K562 (cell line): Measurements from ENCODE around the gene PSMC6. TPM values are rescaled to one million over a fixed set of nuclear protein-coding genes. Genes with fewer than 3 reads are reported as not detected.

Experiments
- CC2D1A ChIP-seq: fragments of 450-650 bp; IDR thresholded peaks from 2 replicates; pipeline ENCODE4 v1.6.1; 2017; ENCODE audit warnings: mild to moderate bottlenecking
- CEBPB ChIP-seq: fragments of 450-650 bp; IDR thresholded peaks from 2 replicates; pipeline ENCODE4 v1.6.1; 2016; ENCODE audit warnings: missing genetic modification characterization, missing compliant biosample characterization
- ELF4 ChIP-seq: fragments of 450-650 bp; formaldehyde crosslinking; IDR thresholded peaks from 2 replicates; pipeline ENCODE4 v1.4.0; 2022; ENCODE audit warnings: missing genetic modification characterization
- EP400 ChIP-seq: fragments of 450-650 bp; IDR thresholded peaks from 2 replicates; pipeline ENCODE4 v1.6.1; 2017; ENCODE audit warnings: antibody characterized with exemption, mild to moderate bottlenecking, moderate library complexity
- EWSR1 ChIP-seq: fragments of 450-650 bp; IDR thresholded peaks from 2 replicates; pipeline ENCODE4 v1.6.1; 2018; ENCODE audit warnings: borderline replicate concordance, mild to moderate bottlenecking, low read depth, moderate library complexity; ENCODE audit not compliant: partially characterized antibody
- EZH2 ChIP-seq: IDR thresholded peaks from 2 replicates; pipeline ENCODE4 v1.6.1; 2012; ENCODE audit warnings: low read depth, mild to moderate bottlenecking, inconsistent platforms, low read length, borderline replicate concordance
- GATAD2B ChIP-seq: fragments of 450-650 bp; IDR thresholded peaks from 2 replicates; pipeline ENCODE4 v1.6.1; 2017; ENCODE audit warnings: mild to moderate bottlenecking, borderline replicate concordance
- HDAC6 ChIP-seq: IDR thresholded peaks from 2 replicates; pipeline ENCODE4 v1.6.1; 2012; ENCODE audit warnings: low read depth, mild to moderate bottlenecking, control low read depth, inconsistent platforms, low read length, moderate library complexity
- JUND ChIP-seq, 2 experiments: IDR thresholded peaks; 2 replicates in 1 of 2; 3 replicates in 1 of 2; pipeline ENCODE4 v1.6.1; 2011; ENCODE audit warnings: borderline replicate concordance in 2 of 2, low read depth in 2 of 2, low read length in 2 of 2, improper control_type of control experiment in 1 of 2, missing biosample characterization in 1 of 2, missing genetic modification characterization in 1 of 2, missing genetic modification reagents in 1 of 2
- L3MBTL2 ChIP-seq: fragments of 450-650 bp; IDR thresholded peaks from 2 replicates; pipeline ENCODE4 v1.6.1; 2016; ENCODE audit warnings: mild to moderate bottlenecking, moderate library complexity
- PHF8 ChIP-seq: fragments of 200-600 bp; sonication (generic); IDR thresholded peaks from 2 replicates; pipeline ENCODE4 v1.6.1; 2012; ENCODE audit warnings: mixed run types, mild to moderate bottlenecking, inconsistent platforms, low read length, moderate library complexity, borderline replicate concordance
- POLR2H ChIP-seq: IDR thresholded peaks from 2 replicates; pipeline ENCODE4 v1.6.1; 2016; ENCODE audit warnings: missing genetic modification characterization, low read depth, mild to moderate bottlenecking, control low read depth, missing compliant biosample characterization, moderate library complexity
- RBM17 ChIP-seq: fragments of 200-400 bp; formaldehyde crosslinking; IDR thresholded peaks from 2 replicates; pipeline ENCODE4 v1.6.1; 2017; ENCODE audit warnings: low read depth, mild to moderate bottlenecking, low read length, borderline replicate concordance
- SIN3A ChIP-seq, 2 experiments: fragments of 150-350 bp in 1 of 2; IDR thresholded peaks; 2 replicates each; pipeline ENCODE4 v1.6.1; 2011 to 2016; ENCODE audit warnings: borderline replicate concordance in 2 of 2, low read depth in 2 of 2, low read length in 2 of 2, mild to moderate bottlenecking in 2 of 2, moderate library complexity in 2 of 2; ENCODE audit not compliant: control insufficient read depth in 1 of 2
- XRCC4 ChIP-seq: IDR thresholded peaks from one replicate; pipeline ENCODE4 v1.6.1; 2011; ENCODE audit not compliant: insufficient read depth, insufficient read length; ENCODE audit errors: extremely low read depth
- ZNF445 ChIP-seq: fragments of 250-450 bp; sonication (Bioruptor Pico); IDR thresholded peaks from 2 replicates; pipeline ENCODE4 v1.4.0; 2020; ENCODE audit warnings: low read depth, mild to moderate bottlenecking, moderate library complexity
- ZNF57 ChIP-seq: fragments of 450-650 bp; formaldehyde crosslinking; IDR thresholded peaks from 2 replicates; pipeline ENCODE4 v1.4.0; 2020; ENCODE audit warnings: mild to moderate bottlenecking, moderate library complexity
- ZNF668 ChIP-seq: fragments of 250-450 bp; sonication (Bioruptor Pico); IDR thresholded peaks from 2 replicates; pipeline ENCODE4 v1.8.0; 2022; ENCODE audit warnings: mild to moderate bottlenecking, inconsistent platforms
- ZZZ3 ChIP-seq: fragments of 450-650 bp; IDR thresholded peaks from 2 replicates; pipeline ENCODE4 v1.6.1; 2016; ENCODE audit warnings: antibody characterized with exemption, mild to moderate bottlenecking, moderate library complexity
- polyA plus RNA-seq, 8 experiments: library from polyadenylated mRNA; depleted of rRNA in 4 of 8; stranded (reverse) in 5 of 8; unstranded in 3 of 8; fragments of >200 nt; fragmentation: Nextera tagmentation in 2 of 8; fragmentation: Illumina TruSeq in 1 of 8; extraction: Ambion mirVana in 2 of 8; extraction: Trizol in 1 of 8; gene quantifications; 2 replicates each; pipeline versions ENCODE4 v1.2.1 to v1.2.3, GENCODE V29; 2011 to 2014; ENCODE audit warnings: inconsistent platforms in 1 of 8, missing spikeins in 1 of 8
- total RNA-seq, 7 experiments: library from RNA; depleted of rRNA in 6 of 7; stranded (reverse); fragments of >200 nt in 6 of 7; fragmentation: Illumina TruSeq in 2 of 7; extraction: Trizol in 2 of 7; gene quantifications; 2 replicates each; pipeline versions ENCODE4 v1.2.1 to v1.2.3, GENCODE V29; 2011 to 2021; ENCODE audit warnings: low replicate concordance in 1 of 7
- TF ChIP-seq, protein P1 (sequence below): fragments of 250-450 bp; sonication (Bioruptor Pico); IDR thresholded peaks from 2 replicates; pipeline ENCODE4 v1.5.1; 2021; ENCODE audit warnings: mild to moderate bottlenecking
- TF ChIP-seq, protein P2 (sequence below): sonication (generic); formaldehyde crosslinking; IDR thresholded peaks from 2 replicates; pipeline ENCODE4 v1.4.0; 2020; ENCODE audit warnings: mild to moderate bottlenecking, missing genetic modification reagents
- TF ChIP-seq, protein P3 (sequence below): IDR thresholded peaks from 3 replicates; pipeline ENCODE4 v1.6.1; 2011; ENCODE audit warnings: borderline replicate concordance, mild to moderate bottlenecking; ENCODE audit not compliant: insufficient read length, insufficient read depth

PSMC6 gene
- total and polyA plus RNA-seq, 9 of the 15 experiments (the other 6 are each of a cell fraction or from before 2014, with no cell fraction given), result 91.4 to 224 (median 182) TPM

DNA sequence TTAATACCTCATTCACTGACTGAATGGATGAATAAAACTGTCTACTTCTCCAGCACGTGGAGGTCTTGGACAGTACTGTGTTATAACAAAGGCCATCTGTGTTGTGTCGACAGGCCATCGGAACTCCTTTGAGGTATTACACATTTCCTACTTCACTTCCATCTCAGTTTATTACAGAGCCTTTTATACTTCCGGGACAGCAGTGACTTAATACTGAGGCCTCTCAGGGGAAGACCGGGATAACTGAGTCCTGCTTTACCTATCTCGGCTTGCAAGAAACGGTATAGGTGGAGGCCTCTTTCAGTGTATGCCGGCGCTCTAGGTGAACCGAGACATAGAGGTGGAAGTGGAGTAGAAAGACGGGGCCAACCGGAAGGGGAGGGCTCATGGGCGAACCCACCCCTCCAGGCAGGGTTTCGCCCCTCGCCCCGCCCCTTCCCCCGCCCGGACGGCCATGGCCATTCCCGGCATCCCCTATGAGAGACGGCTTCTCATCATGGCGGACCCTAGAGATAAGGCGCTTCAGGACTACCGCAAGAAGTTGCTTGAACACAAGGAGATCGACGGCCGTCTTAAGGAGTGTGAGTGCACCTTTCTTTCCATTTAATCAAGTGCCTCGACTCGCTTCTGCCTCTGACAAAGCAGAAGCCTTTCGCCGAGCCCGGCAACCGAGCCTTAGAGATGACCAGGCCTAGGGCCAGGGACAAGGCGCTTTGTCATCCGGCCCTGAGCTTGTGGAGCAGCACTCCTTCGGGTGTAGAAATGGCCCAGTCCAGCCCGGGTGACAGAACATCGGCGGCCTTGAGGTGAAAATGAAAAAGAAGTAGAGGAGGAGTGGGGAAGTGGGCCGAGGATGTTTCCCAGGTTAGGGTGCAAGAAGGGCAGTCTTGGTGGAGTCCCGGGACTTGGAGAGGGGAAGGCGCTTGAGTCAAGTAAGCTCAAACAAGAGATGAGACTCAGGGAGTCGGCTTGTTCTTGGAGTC is at the start of gene PSMC6 (continued):
- TF ChIP-seq PHF8 (peak; percentile 92), HDAC6 (no peak), CC2D1A (no peak), L3MBTL2 (peak; percentile 38; the same call in 1 of the 2 replicates), EP400 (peak; percentile 78), ZZZ3 (no peak), POLR2H (tag) (peak; percentile 90), ELF4 (CRISPR knock-in tag) (no peak), XRCC4 (no peak), GATAD2B (no peak), RBM17 (no peak), CEBPB (tag) (0 out of 2 replicates have a peak, but pooled peaks have one; percentile 10), SIN3A (IDR thresholded peaks at IDR 0.05; ENCODE audit: borderline replicate concordance in 2 of 2, control insufficient read depth in 1 of 2, low read depth in 2 of 2, low read length in 2 of 2) (peak; percentile 13 to 56; a peak in 2 of 4 replicates), EZH2 (no peak), ZNF445 (CRISPR knock-in tag) (no peak), EWSR1 (no peak), ZNF668 (no peak), ZNF57 (CRISPR knock-in tag) (no peak), JUND (IDR thresholded peaks at IDR 0.05; ENCODE audit: borderline replicate concordance, low read depth, low read length) (peak; percentile 1; the same call in 1 of the 2 replicates), JUND (tag; IDR thresholded peaks at IDR 0.05; ENCODE audit: borderline replicate concordance, low read depth, low read length) (no peak; the same call in 2 of the 3 replicates)
- TF ChIP-seq, protein P1, sequence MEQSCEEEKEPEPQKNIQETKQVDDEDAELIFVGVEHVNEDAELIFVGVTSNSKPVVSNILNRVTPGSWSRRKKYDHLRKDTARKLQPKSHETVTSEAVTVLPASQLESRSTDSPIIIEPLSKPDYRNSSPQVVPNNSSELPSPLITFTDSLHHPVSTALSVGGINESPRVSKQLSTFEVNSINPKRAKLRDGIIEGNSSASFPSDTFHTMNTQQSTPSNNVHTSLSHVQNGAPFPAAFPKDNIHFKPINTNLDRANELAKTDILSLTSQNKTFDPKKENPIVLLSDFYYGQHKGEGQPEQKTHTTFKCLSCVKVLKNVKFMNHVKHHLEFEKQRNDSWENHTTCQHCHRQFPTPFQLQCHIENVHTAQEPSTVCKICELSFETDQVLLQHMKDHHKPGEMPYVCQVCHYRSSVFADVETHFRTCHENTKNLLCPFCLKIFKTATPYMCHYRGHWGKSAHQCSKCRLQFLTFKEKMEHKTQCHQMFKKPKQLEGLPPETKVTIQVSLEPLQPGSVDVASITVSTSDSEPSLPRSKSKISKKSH (CRISPR knock-in tag), result no peak
- TF ChIP-seq, protein P2, sequence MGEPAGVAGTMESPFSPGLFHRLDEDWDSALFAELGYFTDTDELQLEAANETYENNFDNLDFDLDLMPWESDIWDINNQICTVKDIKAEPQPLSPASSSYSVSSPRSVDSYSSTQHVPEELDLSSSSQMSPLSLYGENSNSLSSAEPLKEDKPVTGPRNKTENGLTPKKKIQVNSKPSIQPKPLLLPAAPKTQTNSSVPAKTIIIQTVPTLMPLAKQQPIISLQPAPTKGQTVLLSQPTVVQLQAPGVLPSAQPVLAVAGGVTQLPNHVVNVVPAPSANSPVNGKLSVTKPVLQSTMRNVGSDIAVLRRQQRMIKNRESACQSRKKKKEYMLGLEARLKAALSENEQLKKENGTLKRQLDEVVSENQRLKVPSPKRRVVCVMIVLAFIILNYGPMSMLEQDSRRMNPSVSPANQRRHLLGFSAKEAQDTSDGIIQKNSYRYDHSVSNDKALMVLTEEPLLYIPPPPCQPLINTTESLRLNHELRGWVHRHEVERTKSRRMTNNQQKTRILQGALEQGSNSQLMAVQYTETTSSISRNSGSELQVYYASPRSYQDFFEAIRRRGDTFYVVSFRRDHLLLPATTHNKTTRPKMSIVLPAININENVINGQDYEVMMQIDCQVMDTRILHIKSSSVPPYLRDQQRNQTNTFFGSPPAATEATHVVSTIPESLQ (CRISPR knock-in tag), result no peak; the same call in 1 of the 2 replicates
- TF ChIP-seq, protein P3, sequence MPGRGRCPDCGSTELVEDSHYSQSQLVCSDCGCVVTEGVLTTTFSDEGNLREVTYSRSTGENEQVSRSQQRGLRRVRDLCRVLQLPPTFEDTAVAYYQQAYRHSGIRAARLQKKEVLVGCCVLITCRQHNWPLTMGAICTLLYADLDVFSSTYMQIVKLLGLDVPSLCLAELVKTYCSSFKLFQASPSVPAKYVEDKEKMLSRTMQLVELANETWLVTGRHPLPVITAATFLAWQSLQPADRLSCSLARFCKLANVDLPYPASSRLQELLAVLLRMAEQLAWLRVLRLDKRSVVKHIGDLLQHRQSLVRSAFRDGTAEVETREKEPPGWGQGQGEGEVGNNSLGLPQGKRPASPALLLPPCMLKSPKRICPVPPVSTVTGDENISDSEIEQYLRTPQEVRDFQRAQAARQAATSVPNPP, result no peak
